HepG2 (cell line): Measurements from ENCODE around the gene TFAP2B. TPM values are rescaled to one million over a fixed set of nuclear protein-coding genes. Genes with fewer than 3 reads are reported as not detected.

Experiments
- ATAC-seq: fragments of 200-7000 bp; cut with Tn5 transposase; 3 replicates; pipeline ENCODE4 v1.9.1; 2020; ENCODE audit warnings: mild to moderate bottlenecking, moderate library complexity
- BruUV-seq: library from RNA; stranded (reverse); fragments of 400-500 nt; replicated peaks from 2 replicates; lab custom pipeline; 2021; lab: Mats Ljungman, UMichigan
- CTCF ChIA-PET: fragments of 300-600 bp; formaldehyde crosslinking; extraction: SDS; loops from one replicate; lab custom pipeline; 2021; ENCODE audit warnings: low total read pairs, inconsistent platforms, low intra/inter-chr PET ratio; lab: Yijun Ruan, JAX
- POLR2A ChIA-PET: fragments of 350-600 bp; sonication (Branson Sonifier 250); formaldehyde crosslinking; loops from one replicate; lab custom pipeline; 2020; ENCODE audit warnings: antibody characterized with exemption, inconsistent platforms; lab: Yijun Ruan, JAX
- DNase-seq: peaks from one replicate; pipeline ENCODE4 v3.0.0-alpha.2; 2015; ENCODE audit warnings: low spot score
- FAIRE-seq: peaks from 3 replicates; lab custom pipeline; 2011; peaks lifted over from hg19 to GRCh38; lab: Jason Lieb, UNC
- H2AFZ ChIP-seq: one replicate; pipeline ENCODE4 v1.6.1; 2011; ENCODE audit warnings: low read length, inconsistent platforms
- H3K27ac ChIP-seq: fragments of 300-600 bp; 3 replicates; pipeline ENCODE4 v1.8.0; 2011; ENCODE audit warnings: mixed run types, mild to moderate bottlenecking, mixed read lengths, low read length, inconsistent platforms; ENCODE audit not compliant: insufficient read depth; ENCODE audit errors: extremely low read length
- H3K27me3 ChIP-seq, 2 experiments: fragments of 200-600 bp in 1 of 2; 2 replicates in 1 of 2; 3 replicates in 1 of 2; pipeline versions ENCODE4 v1.6.0 to v1.8.0; 2011; ENCODE audit warnings: low read length in 2 of 2, mild to moderate bottlenecking in 2 of 2, moderate library complexity in 2 of 2, inconsistent platforms in 1 of 2; ENCODE audit not compliant: insufficient read depth in 2 of 2, control insufficient read depth in 1 of 2
- H3K36me3 ChIP-seq, 2 experiments: fragments of 200-600 bp in 1 of 2; replicated peaks in 1 of 2; 2 replicates in 1 of 2; 3 replicates in 1 of 2; pipeline versions ENCODE4 v1.5.1 to v1.8.0; 2011; ENCODE audit warnings: low read length in 2 of 2, inconsistent platforms in 1 of 2; ENCODE audit not compliant: insufficient read depth in 2 of 2, control insufficient read depth in 1 of 2
- H3K4me1 ChIP-seq: 2 replicates; pipeline ENCODE4 v1.5.1; 2012; ENCODE audit warnings: low read length, inconsistent platforms; ENCODE audit not compliant: insufficient read depth
- H3K4me2 ChIP-seq: 2 replicates; pipeline ENCODE4 v1.6.0; 2011; ENCODE audit warnings: low read depth, low read length, inconsistent platforms
- H3K4me3 ChIP-seq, 3 experiments: fragments of 200-600 bp in 1 of 3; sonication (generic), shearing (Covaris generic) in 1 of 3; replicated peaks in 1 of 3; 2 replicates each; pipeline ENCODE4 v1.5.1; 2011 to 2016; ENCODE audit warnings: low read length in 3 of 3, inconsistent platforms in 2 of 3, low read depth in 2 of 3, mild to moderate bottlenecking in 2 of 3, control low read depth in 1 of 3, mixed read lengths in 1 of 3; ENCODE audit not compliant: insufficient read depth in 1 of 3
- H3K79me2 ChIP-seq: one replicate; pipeline ENCODE4 v1.6.1; 2011; ENCODE audit warnings: low read length, inconsistent platforms; ENCODE audit not compliant: insufficient read depth
- H3K9ac ChIP-seq: 2 replicates; pipeline ENCODE4 v1.6.0; 2011; ENCODE audit warnings: mild to moderate bottlenecking, low read depth, low read length, inconsistent platforms; ENCODE audit not compliant: insufficient read depth
- H3K9me3 ChIP-seq: 2 replicates; pipeline ENCODE4 v1.5.1; 2012; ENCODE audit warnings: mild to moderate bottlenecking, low read length
- H4K20me1 ChIP-seq: 2 replicates; pipeline ENCODE4 v1.6.0; 2011; ENCODE audit warnings: inconsistent platforms, mild to moderate bottlenecking, low read length, moderate library complexity; ENCODE audit not compliant: insufficient read depth
- CCDC6 ChIP-seq: sonication (generic); formaldehyde crosslinking; IDR thresholded peaks from 2 replicates; pipeline ENCODE4 v1.8.1; 2022; ENCODE audit warnings: mild to moderate bottlenecking, missing genetic modification reagents, moderate library complexity
- DPF2 ChIP-seq: sonication (generic); formaldehyde crosslinking; IDR thresholded peaks from 2 replicates; pipeline ENCODE4 v1.4.0; 2020; ENCODE audit warnings: mild to moderate bottlenecking, low read depth, missing genetic modification reagents, borderline replicate concordance
- MED8 ChIP-seq: sonication (generic); formaldehyde crosslinking; IDR thresholded peaks from 2 replicates; pipeline ENCODE4 v1.8.1; 2023; ENCODE audit warnings: mild to moderate bottlenecking, missing genetic modification reagents; ENCODE audit not compliant: insufficient replicate concordance
- NFYC ChIP-seq: IDR thresholded peaks from 2 replicates; pipeline ENCODE4 v1.6.1; 2016; ENCODE audit warnings: missing genetic modification reagents, missing compliant biosample characterization
- TCF7L2 ChIP-seq: IDR thresholded peaks from 2 replicates; pipeline ENCODE4 v1.6.1; 2011; ENCODE audit warnings: mild to moderate bottlenecking, low read depth, low read length, moderate library complexity
- ZNF550 ChIP-seq: sonication (generic); formaldehyde crosslinking; IDR thresholded peaks from 2 replicates; pipeline ENCODE4 v1.4.0; 2020; ENCODE audit warnings: mild to moderate bottlenecking, missing genetic modification reagents, borderline replicate concordance
- ZNF572 ChIP-seq: sonication (generic); formaldehyde crosslinking; IDR thresholded peaks from 2 replicates; pipeline ENCODE4 v1.5.1; 2020; ENCODE audit warnings: mild to moderate bottlenecking, missing genetic modification reagents
- ZNF75D ChIP-seq: sonication (generic); formaldehyde crosslinking; IDR thresholded peaks from 2 replicates; pipeline ENCODE4 v1.8.1; 2023; ENCODE audit warnings: missing genetic modification reagents, mild to moderate bottlenecking, borderline replicate concordance
- in situ Hi-C: cut with HindIII; loops from 2 replicates; pipeline ENCODE4 v1.10.0; 2017; ENCODE audit warnings: low pct_unique_long_range_greater_than_20kb; ENCODE audit not compliant: extremely low pct_ligation_motif_present
- intact Hi-C: fragments of 100-400 bp; cut with micrococcal nuclease; formaldehyde crosslinking; loops from one replicate; pipeline ENCODE4 v1.10.0; 2022; ENCODE audit not compliant: unreplicated experiment
- polyA plus RNA-seq, 8 experiments: library from polyadenylated mRNA; depleted of rRNA in 3 of 8; stranded (reverse) in 7 of 8; unstranded in 1 of 8; fragments of >200 nt; fragmentation: Illumina TruSeq in 4 of 8; extraction: Trizol in 4 of 8; gene quantifications; 2 replicates each; pipeline versions ENCODE4 v1.2.1 to v1.2.3, GENCODE V29; 2011 to 2016; ENCODE audit warnings: low read depth in 4 of 8, missing spikeins in 1 of 8, mixed read lengths in 1 of 8; ENCODE audit not compliant: insufficient read depth in 1 of 8
- total RNA-seq, 5 experiments: library from RNA; depleted of rRNA; stranded (reverse); fragments of >200 nt; fragmentation: Illumina TruSeq; extraction: Trizol; gene quantifications; 2 replicates each; pipeline ENCODE4 v1.2.3, GENCODE V29; 2016; ENCODE audit warnings: low read depth in 1 of 5
- TF ChIP-seq, protein P1 (sequence below): sonication (generic); formaldehyde crosslinking; IDR thresholded peaks from 2 replicates; pipeline ENCODE4; 2020; ENCODE audit warnings: missing genetic modification reagents, mild to moderate bottlenecking, borderline replicate concordance

The TFAP2B gene
- total and polyA plus RNA-seq, 2 of the 13 experiments (the other 11 are each of a cell fraction or from before 2014, with no cell fraction given): not detected

DNA sequence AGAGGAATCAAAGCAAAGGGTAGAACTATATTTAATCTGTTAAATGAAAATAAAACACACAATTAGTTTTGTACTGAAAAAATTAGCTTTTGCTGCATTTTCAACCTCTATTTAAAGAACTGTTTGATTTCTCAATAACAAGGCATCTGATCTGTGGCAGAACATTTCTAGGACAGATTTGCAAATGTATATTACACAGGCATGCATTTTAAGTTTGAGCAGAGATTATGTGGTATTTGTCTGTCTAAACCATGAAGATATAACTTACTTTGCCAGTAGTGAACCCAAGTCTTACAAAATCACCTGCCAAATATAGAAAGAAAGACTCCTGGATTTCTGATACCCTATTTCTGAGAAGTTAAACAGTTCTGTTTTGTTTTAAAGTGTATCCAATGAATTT is 71.9 kb downstream of the TFAP2B start:
- TF ChIP-seq DPF2 (no peak), ZNF550 (CRISPR knock-in tag) (no peak), CCDC6 (no peak), NFYC (CRISPR knock-in tag) (no peak), ZNF572 (CRISPR knock-in tag) (no peak), MED8 (CRISPR knock-in tag) (no peak), ZNF75D (CRISPR knock-in tag) (no peak), TCF7L2 (no peak)
- TF ChIP-seq, protein P1, sequence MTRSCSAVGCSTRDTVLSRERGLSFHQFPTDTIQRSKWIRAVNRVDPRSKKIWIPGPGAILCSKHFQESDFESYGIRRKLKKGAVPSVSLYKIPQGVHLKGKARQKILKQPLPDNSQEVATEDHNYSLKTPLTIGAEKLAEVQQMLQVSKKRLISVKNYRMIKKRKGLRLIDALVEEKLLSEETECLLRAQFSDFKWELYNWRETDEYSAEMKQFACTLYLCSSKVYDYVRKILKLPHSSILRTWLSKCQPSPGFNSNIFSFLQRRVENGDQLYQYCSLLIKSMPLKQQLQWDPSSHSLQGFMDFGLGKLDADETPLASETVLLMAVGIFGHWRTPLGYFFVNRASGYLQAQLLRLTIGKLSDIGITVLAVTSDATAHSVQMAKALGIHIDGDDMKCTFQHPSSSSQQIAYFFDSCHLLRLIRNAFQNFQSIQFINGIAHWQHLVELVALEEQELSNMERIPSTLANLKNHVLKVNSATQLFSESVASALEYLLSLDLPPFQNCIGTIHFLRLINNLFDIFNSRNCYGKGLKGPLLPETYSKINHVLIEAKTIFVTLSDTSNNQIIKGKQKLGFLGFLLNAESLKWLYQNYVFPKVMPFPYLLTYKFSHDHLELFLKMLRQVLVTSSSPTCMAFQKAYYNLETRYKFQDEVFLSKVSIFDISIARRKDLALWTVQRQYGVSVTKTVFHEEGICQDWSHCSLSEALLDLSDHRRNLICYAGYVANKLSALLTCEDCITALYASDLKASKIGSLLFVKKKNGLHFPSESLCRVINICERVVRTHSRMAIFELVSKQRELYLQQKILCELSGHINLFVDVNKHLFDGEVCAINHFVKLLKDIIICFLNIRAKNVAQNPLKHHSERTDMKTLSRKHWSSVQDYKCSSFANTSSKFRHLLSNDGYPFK (CRISPR knock-in tag): no peak
- in situ Hi-C loops: no loop called here
- no peak overlapping the region for H3K9ac ChIP-seq
- DNase-seq (no peak), FAIRE-seq (no peak), ATAC-seq (no peak)
- no peak overlapping the region for H3K27ac ChIP-seq
- H2AFZ ChIP-seq: no peak overlapping the region
- intact Hi-C loops: no loop called here
- H3K79me2 ChIP-seq: no peaks in the 10 kb centered on the region
- H3K9me3 ChIP-seq: no peaks in the 10 kb centered on the region
- ChIA-PET CTCF (no interaction called here), POLR2A (no interaction called here)
- no peaks in the 10 kb centered on the region for H3K4me1 ChIP-seq
- no peak overlapping the region for H3K4me2 ChIP-seq
- H3K27me3 ChIP-seq: no peaks in the 10 kb centered on the region
- no peaks in the 10 kb centered on the region for H3K36me3 ChIP-seq
- H4K20me1 ChIP-seq: no peaks in the 10 kb centered on the region
- no peak overlapping the region for H3K4me3 ChIP-seq
- no TSS peak for BruUV-seq
